H1 (cell line): ENCODE measurements around the gene DIABLO. TPM values are rescaled to one million over a fixed set of nuclear protein-coding genes. Genes with fewer than 3 reads are reported as not detected.

Experiments
- PHF8 ChIP-seq: fragments of 200-600 bp; sonication (generic); conservative IDR thresholded peaks from 2 replicates; pipeline ENCODE4 v1.7.1; 2012; ENCODE audit warnings: low read depth, mild to moderate bottlenecking, inconsistent platforms, low read length, moderate library complexity
- TBP ChIP-seq: IDR thresholded peaks from 2 replicates; pipeline ENCODE4 v1.6.1; 2011; ENCODE audit warnings: low read depth, low read length, improper control_type of control experiment
- polyA plus RNA-seq, 7 experiments: library from polyadenylated mRNA; depleted of rRNA in 3 of 7; stranded (reverse) in 5 of 7; unstranded in 2 of 7; fragments of >200 nt in 5 of 7; fragments of 200-250 nt in 2 of 7; gene quantifications; 1 replicate in 5 of 7; 2 replicates in 1 of 7; 4 replicates in 1 of 7; pipeline versions ENCODE4 v1.2.1 to v1.2.3, GENCODE V29; 2011 to 2013; ENCODE audit warnings: missing spikeins in 2 of 7, mixed read lengths in 2 of 7
- total RNA-seq: library from RNA; stranded (reverse); fragmentation: NEBNext Ultra II Directional; extraction: Animal tissue kit (Norgen Biotek cat#: 25700); gene quantifications from 2 replicates; pipeline ENCODE4 v1.2.1, GENCODE V29; 2021

Gene DIABLO
- total and polyA plus RNA-seq, 2 of the 8 experiments (the other 6 are each of a cell fraction or from before 2014, with no cell fraction given): 65.2 to 68.3 TPM

DNA sequence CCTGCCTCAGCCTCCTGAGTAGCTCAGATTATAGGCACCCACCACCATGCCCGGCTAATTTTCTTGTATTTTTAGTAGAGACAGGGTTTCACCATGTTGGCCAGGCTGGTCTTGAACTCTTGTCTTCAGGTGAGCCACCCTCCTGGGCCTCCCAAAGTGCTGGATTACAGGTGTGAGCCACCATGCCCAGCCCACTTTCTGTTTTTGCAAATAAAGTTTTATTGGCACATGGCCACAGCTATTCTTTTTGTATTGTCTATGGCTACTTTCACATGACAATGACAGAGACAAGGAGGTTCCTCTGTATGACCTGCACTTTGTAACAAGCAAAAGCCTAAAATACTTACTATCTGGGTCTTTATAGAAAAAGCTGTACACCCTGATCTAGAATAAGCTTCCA is 19.7 kb upstream of the DIABLO start (continued):
- TF ChIP-seq TBP (no peak), PHF8 (no peak)
- TF ChIP-seq, all 59 proteins: peak for 0
